Keratinocyte (primary cell): ENCODE results near the gene KIF13A.

Experiments used
- EZH2 ChIP-seq: IDR thresholded peaks from one replicate; pipeline ENCODE4 v1.6.1; 2012; ENCODE audit warnings: inconsistent platforms, mild to moderate bottlenecking, low read length, moderate library complexity
- TF ChIP-seq, protein P1 (sequence below), 3 experiments: IDR thresholded peaks in 1 of 3; conservative IDR thresholded peaks in 1 of 3; optimal IDR thresholded peaks in 1 of 3; 2 replicates in 2 of 3; 3 replicates in 1 of 3; pipeline versions ENCODE3 to v1.5.1; 2011; ENCODE audit warnings: low read length in 3 of 3, mild to moderate bottlenecking in 3 of 3, moderate library complexity in 2 of 3, control low read depth in 1 of 3, inconsistent platforms in 1 of 3; ENCODE audit not compliant: insufficient read depth in 2 of 3; ENCODE audit errors: extremely low read depth in 1 of 3

DNA sequence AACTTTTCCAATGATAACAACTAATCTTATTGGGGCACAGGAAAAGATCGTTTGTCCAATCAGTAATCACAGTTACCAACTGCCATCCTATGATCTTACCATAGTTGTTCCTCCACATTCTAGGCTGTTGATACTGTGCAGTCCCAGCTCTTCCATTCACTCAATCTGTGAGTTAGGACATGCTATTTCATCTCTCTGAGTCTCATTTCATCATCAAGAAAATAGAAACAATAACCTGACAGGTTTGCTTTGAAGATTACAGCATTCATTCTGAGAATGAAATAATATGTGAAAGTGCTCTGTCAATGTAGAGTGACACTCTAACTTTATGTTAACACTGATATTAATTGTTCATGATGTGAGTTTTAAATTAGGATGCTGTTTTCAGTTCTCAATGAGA, 89.8 kb downstream of the KIF13A start:
- TF ChIP-seq, protein P1, sequence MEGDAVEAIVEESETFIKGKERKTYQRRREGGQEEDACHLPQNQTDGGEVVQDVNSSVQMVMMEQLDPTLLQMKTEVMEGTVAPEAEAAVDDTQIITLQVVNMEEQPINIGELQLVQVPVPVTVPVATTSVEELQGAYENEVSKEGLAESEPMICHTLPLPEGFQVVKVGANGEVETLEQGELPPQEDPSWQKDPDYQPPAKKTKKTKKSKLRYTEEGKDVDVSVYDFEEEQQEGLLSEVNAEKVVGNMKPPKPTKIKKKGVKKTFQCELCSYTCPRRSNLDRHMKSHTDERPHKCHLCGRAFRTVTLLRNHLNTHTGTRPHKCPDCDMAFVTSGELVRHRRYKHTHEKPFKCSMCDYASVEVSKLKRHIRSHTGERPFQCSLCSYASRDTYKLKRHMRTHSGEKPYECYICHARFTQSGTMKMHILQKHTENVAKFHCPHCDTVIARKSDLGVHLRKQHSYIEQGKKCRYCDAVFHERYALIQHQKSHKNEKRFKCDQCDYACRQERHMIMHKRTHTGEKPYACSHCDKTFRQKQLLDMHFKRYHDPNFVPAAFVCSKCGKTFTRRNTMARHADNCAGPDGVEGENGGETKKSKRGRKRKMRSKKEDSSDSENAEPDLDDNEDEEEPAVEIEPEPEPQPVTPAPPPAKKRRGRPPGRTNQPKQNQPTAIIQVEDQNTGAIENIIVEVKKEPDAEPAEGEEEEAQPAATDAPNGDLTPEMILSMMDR (optimal IDR thresholded peaks at IDR 0.05 in 1 of 3, IDR thresholded peaks at IDR 0.05 in 1 of 3, conservative IDR thresholded peaks at IDR 0.05 in 1 of 3; ENCODE audit: extremely low read depth in 1 of 3, insufficient read depth in 2 of 3, low read length in 3 of 3): no peak
- TF ChIP-seq EZH2: no peak
